Fibroblast of the aortic adventitia (primary cell): ENCODE results near the gene HMCN1. TPM values are rescaled to one million over a fixed set of nuclear protein-coding genes. Genes with fewer than 3 reads are reported as not detected.

ENCODE experiments used
- DNase-seq: peaks from one replicate; pipeline ENCODE4 v3.0.0-alpha.2; 2010; ENCODE audit warnings: low read depth
- H3K4me3 ChIP-seq: 2 replicates; pipeline ENCODE4 v1.5.1; 2011; ENCODE audit warnings: low read depth, mild to moderate bottlenecking, control low read depth, low read length, moderate library complexity
- CTCF ChIP-seq: IDR thresholded peaks from 2 replicates; pipeline ENCODE4 v1.5.1; 2011; ENCODE audit warnings: mild to moderate bottlenecking, low read length, control low read depth, inconsistent platforms; ENCODE audit not compliant: insufficient read depth
- total RNA-seq: library from RNA; depleted of rRNA; stranded (reverse); fragments of >200 nt; gene quantifications from 2 replicates; pipeline ENCODE4 v1.2.3, GENCODE V29; 2012; ENCODE audit warnings: low replicate concordance

HMCN1 gene
- total RNA-seq, 1 donor, result 106 TPM

- no peak for DNase-seq
- H3K4me3 ChIP-seq, result no peak overlapping the region
- no peak for TF ChIP-seq CTCF
Observed at GRCh38 chr1:186231861-186232436, 497.8 kb downstream of the HMCN1 start.

- DNase-seq, result peak; percentile 27
- no peak for TF ChIP-seq CTCF
- H3K4me3 ChIP-seq, result no peak overlapping the region
Observed at GRCh38 chr1:186234976-186235686, 500.9 kb downstream of the HMCN1 start.

GRCh38 chr1:186235696-186236095 is 501.5 kb downstream of the HMCN1 start:
- no peak for TF ChIP-seq CTCF
- no peak for DNase-seq
- H3K4me3 ChIP-seq, result no peak overlapping the region

DNA sequence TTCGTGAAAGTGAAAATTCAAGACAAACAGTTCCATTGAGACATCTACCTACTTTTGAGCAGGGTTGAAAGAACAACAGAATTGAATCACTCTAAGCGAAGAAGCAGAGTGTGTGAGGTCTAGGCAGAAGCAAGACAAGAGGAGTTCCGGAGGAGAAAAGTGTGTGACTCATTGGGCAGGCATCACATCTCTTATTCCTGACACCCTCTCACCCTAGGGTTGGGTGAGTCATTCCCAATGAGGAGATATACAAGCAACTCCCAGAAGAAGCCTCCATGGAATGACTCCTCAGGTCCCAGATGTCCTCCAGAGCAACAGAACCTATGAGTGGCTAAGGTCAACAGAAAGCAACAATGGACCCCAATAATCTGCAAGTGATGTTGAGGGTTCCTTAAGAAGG is 502.7 kb downstream of the HMCN1 start:
- DNase-seq, result peak; percentile 83
- H3K4me3 ChIP-seq, result no peak overlapping the region
- no peak for TF ChIP-seq CTCF

GRCh38 chr1:186239171-186239570 is 505.0 kb downstream of the HMCN1 start:
- peak; percentile 4 for DNase-seq
- no peak for TF ChIP-seq CTCF
- H3K4me3 ChIP-seq, result no peak overlapping the region

DNA sequence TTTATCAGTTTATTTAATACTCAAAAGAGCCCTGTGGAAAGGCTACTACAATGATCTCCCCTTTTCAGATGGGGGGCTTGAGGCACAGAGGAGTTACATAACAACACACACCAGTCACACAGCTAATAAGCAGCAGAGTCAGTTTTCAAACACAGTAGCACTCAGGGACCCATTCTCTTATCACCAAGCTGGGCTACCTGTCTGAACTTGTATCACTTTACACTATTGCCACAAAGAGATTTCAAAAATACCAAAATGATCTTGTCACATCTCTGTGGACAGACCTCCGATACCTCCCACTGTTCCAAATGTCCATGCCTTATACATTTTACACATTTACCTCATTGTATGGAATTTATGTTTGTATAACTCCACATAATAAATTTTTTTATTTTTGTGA is 506.2 kb downstream of the HMCN1 start:
- H3K4me3 ChIP-seq, result no peak overlapping the region
- no peak for DNase-seq
- no peak for TF ChIP-seq CTCF
